ENCODE data around the gene RSBN1. TPM values are rescaled to one million over a fixed set of nuclear protein-coding genes. Genes with fewer than 3 reads are reported as not detected.

RSBN1 gene
- total RNA-seq, 1 donor from 2014 or later = 15.0 TPM

- DNase-seq (ENCODE audit: low spot score) = no peak
- Mint-ChIP-seq H3K27me3 (ENCODE audit: unreplicated experiment) (peaks cover 1% of the 10 kb centered on the region), H3K4me3 (ENCODE audit: unreplicated experiment) (no peak overlapping the region), H3K4me1 (ENCODE audit: unreplicated experiment) (no peaks in the 10 kb centered on the region), H3K36me3 (ENCODE audit: low read depth, unreplicated experiment) (peaks cover 31% of the 10 kb centered on the region), H3K9me3 (ENCODE audit: unreplicated experiment) (peaks cover 6% of the 10 kb centered on the region), H3K27ac (ENCODE audit: unreplicated experiment) (peak overlapping the region; percentile 22)
- TF ChIP-seq, protein P1, sequence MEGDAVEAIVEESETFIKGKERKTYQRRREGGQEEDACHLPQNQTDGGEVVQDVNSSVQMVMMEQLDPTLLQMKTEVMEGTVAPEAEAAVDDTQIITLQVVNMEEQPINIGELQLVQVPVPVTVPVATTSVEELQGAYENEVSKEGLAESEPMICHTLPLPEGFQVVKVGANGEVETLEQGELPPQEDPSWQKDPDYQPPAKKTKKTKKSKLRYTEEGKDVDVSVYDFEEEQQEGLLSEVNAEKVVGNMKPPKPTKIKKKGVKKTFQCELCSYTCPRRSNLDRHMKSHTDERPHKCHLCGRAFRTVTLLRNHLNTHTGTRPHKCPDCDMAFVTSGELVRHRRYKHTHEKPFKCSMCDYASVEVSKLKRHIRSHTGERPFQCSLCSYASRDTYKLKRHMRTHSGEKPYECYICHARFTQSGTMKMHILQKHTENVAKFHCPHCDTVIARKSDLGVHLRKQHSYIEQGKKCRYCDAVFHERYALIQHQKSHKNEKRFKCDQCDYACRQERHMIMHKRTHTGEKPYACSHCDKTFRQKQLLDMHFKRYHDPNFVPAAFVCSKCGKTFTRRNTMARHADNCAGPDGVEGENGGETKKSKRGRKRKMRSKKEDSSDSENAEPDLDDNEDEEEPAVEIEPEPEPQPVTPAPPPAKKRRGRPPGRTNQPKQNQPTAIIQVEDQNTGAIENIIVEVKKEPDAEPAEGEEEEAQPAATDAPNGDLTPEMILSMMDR (IDR thresholded peaks at IDR 0.05; ENCODE audit: unreplicated experiment) = no peak
Observed at GRCh38 chr1:113714606-113715269, 97.5 kb downstream of the RSBN1 start.

Other genes starting within 250 kb of the RSBN1 start
- 35.4 TPM for gene PHTF1, start 53.0 kb downstream of the RSBN1 start, total RNA-seq (ENCODE audit: unreplicated experiment)
- 0.87 TPM for gene PTPN22, start 59.2 kb upstream of the RSBN1 start, total RNA-seq (ENCODE audit: unreplicated experiment)
- gene BCL2L15, start 75.1 kb upstream of the RSBN1 start, total RNA-seq (ENCODE audit: unreplicated experiment) = 0.49 TPM
- 28.4 TPM for gene AP4B1, start 92.3 kb upstream of the RSBN1 start, total RNA-seq (ENCODE audit: unreplicated experiment)
- gene DCLRE1B, start 92.8 kb upstream of the RSBN1 start, total RNA-seq (ENCODE audit: unreplicated experiment) = 11.8 TPM
- 56.6 TPM for gene HIPK1, start 116.8 kb upstream of the RSBN1 start, total RNA-seq (ENCODE audit: unreplicated experiment)
- gene OLFML3, start 167.0 kb upstream of the RSBN1 start, total RNA-seq (ENCODE audit: unreplicated experiment) = 130 TPM